ENCODE measurements around the gene LRP8.

Gene LRP8

DNA sequence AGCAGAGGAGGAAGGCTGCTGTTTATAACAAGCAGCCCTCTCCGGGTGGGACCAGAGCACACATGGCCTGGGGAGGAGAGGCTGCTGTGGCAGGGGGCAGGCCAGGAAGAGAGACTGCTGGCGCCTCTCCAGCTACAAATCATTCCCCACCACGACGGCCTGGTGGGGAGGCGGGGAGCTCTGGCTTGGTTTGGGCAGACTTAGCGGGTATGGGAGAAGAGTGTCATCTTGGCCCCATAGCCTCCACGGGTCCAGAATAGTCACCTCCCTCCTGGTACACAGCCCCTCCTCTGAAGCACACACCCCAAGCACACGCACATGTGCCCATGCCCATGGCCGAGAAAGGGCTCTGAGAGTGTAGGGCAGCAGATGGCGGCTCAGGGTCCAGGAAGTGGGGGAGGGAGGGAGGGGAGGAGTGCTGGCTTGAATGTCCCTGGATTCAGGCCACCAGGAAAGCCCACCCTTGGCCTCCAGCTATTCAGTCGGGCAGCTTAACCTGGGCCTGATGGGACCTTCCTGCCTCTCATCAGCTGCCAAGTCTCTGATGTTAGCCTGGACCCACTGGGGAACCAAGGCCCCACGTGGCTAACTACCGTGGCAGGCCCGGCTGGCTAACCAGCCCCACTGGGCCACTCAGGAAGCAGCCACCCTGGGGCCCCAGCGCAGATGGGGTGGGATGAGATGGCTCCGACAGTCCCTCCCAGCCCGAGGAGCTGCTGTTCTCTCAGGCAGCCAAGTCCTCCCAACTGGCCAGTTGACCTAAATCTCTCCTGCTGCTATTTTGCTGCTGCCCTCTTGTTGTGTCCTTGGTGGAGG lies 10.9 kb downstream of the LRP8 start:
- Histone ChIP-seq H3K9me3 (ENCODE audit: insufficient read depth, low read length) (no peaks in the 10 kb centered on the region), H3K4me3 (ENCODE audit: low read length) (peak overlapping the region; percentile 33; the same call in 1 of the 2 replicates), H3K36me3 (replicated peaks; ENCODE audit: low read depth, low read length) (peaks cover 30% of the 10 kb centered on the region), H4K20me1 (ENCODE audit: insufficient read depth, low read length) (peaks cover 9% of the 10 kb centered on the region; the same call in 1 of the 2 replicates), H3K4me1 (ENCODE audit: low read length) (peaks cover 29% of the 10 kb centered on the region), H3K27me3 (ENCODE audit: low read depth, low read length) (no peaks in the 10 kb centered on the region), H3K79me2 (ENCODE audit: low read length) (peaks cover 91% of the 10 kb centered on the region), H2AFZ (ENCODE audit: low read depth, low read length) (no peak overlapping the region), H3K4me2 (ENCODE audit: low read length) (peak overlapping the region; percentile 43), H3K9ac (ENCODE audit: low read length) (peak overlapping the region; percentile 37; the same call in 1 of the 2 replicates), H3K27ac (ENCODE audit: low read length) (peak overlapping the region; percentile 69)
- no peak for TF ChIP-seq EZH2phosphoT487 (IDR thresholded peaks at IDR 0.05; ENCODE audit: low read depth)
- TF ChIP-seq, protein P1, sequence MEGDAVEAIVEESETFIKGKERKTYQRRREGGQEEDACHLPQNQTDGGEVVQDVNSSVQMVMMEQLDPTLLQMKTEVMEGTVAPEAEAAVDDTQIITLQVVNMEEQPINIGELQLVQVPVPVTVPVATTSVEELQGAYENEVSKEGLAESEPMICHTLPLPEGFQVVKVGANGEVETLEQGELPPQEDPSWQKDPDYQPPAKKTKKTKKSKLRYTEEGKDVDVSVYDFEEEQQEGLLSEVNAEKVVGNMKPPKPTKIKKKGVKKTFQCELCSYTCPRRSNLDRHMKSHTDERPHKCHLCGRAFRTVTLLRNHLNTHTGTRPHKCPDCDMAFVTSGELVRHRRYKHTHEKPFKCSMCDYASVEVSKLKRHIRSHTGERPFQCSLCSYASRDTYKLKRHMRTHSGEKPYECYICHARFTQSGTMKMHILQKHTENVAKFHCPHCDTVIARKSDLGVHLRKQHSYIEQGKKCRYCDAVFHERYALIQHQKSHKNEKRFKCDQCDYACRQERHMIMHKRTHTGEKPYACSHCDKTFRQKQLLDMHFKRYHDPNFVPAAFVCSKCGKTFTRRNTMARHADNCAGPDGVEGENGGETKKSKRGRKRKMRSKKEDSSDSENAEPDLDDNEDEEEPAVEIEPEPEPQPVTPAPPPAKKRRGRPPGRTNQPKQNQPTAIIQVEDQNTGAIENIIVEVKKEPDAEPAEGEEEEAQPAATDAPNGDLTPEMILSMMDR (IDR thresholded peaks at IDR 0.05; ENCODE audit: low read depth, low read length) = no peak

DNA sequence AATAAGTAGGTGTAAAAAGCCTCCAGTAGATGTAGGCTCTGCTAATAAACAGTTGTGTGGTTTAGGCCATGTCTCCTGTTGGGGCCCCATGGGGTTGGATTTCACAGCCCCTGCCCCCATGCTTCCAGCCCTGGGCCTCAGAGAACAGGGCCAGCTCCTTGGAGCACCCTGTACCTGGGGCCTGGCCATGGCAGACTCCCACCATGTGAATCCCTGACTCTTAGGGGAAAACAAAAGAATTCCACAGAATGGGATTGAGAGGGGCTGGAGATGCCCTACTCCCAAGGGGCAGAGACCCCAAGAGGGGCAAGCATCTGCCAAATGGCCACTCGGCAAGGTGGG lies 11.5 kb downstream of the LRP8 start:
- Histone ChIP-seq H3K4me3 (ENCODE audit: low read length) (peak overlapping the region; percentile 33; the same call in 1 of the 2 replicates), H3K4me2 (ENCODE audit: low read length) (peak overlapping the region; percentile 43), H3K9me3 (ENCODE audit: insufficient read depth, low read length) (no peaks in the 10 kb centered on the region), H3K36me3 (replicated peaks; ENCODE audit: low read depth, low read length) (peaks cover 27% of the 10 kb centered on the region), H3K27me3 (ENCODE audit: low read depth, low read length) (no peaks in the 10 kb centered on the region), H3K79me2 (ENCODE audit: low read length) (peaks cover 91% of the 10 kb centered on the region), H3K9ac (ENCODE audit: low read length) (peak overlapping the region; percentile 37; the same call in 1 of the 2 replicates), H4K20me1 (ENCODE audit: insufficient read depth, low read length) (0 out of 2 replicates have a peak, but pooled peaks cover 5% of the 10 kb centered on the region), H3K4me1 (ENCODE audit: low read length) (peaks cover 29% of the 10 kb centered on the region), H3K27ac (ENCODE audit: low read length) (peak overlapping the region; percentile 69), H2AFZ (ENCODE audit: low read depth, low read length) (no peak overlapping the region)
- no peak for TF ChIP-seq EZH2phosphoT487 (IDR thresholded peaks at IDR 0.05; ENCODE audit: low read depth)
- TF ChIP-seq, protein P1 (IDR thresholded peaks at IDR 0.05; ENCODE audit: low read depth, low read length) = no peak

DNA sequence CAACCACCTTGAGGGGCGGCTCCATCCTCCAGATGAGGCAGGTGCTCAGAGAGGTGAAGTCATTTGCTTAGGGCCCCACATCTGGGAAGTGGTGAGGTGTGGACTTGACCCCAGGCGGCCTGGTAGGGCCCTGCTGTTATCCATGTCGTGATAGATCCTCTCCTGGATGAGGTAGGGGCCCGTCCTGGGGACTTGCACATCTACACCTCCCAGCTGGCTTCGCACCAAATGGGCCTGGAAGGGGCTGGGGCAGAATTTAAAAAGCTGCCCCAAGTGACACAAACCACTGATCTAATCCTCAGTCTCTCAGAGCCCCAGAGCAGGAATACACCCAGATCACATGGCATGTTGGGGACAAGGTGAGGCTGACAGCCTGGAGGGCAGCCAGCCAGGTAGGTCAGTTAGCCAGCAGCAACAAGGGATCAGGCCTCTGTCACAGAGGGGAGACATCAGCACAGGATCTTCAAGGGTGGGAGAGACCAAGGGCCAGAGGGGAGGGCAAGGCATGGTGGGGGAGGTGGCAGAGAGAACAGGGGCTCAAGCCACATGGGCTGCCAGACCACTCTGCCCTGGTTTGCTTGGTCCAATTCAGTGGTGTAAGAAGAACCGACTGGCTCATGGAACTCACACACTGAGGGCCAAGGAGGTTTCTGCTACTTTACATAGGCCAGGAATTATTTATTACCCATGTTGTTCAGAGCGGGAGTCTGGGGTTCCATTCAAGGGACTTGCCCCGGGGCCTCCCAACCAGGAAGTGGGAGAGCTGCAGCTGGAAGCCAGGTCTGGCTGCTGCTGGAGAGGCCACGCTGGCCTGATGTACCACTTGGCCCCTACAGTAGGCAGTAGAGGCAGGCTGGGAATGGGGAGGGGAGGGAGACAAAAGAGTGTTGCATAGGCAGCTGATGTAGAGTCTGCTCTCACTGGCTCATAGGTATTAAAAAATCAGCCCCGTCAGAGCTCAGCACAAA lies 12.1 kb downstream of the LRP8 start:
- Histone ChIP-seq H3K9me3 (ENCODE audit: insufficient read depth, low read length) (no peaks in the 10 kb centered on the region), H3K4me3 (ENCODE audit: low read length) (no peak overlapping the region; the same call in 1 of the 2 replicates), H3K4me2 (ENCODE audit: low read length) (peak overlapping the region; percentile 43), H4K20me1 (ENCODE audit: insufficient read depth, low read length) (no peaks in the 10 kb centered on the region), H3K79me2 (ENCODE audit: low read length) (peaks cover 88% of the 10 kb centered on the region), H2AFZ (ENCODE audit: low read depth, low read length) (no peak overlapping the region), H3K36me3 (replicated peaks; ENCODE audit: low read depth, low read length) (peaks cover 21% of the 10 kb centered on the region), H3K4me1 (ENCODE audit: low read length) (peaks cover 29% of the 10 kb centered on the region), H3K9ac (ENCODE audit: low read length) (peak overlapping the region; percentile 37; the same call in 1 of the 2 replicates), H3K27me3 (ENCODE audit: low read depth, low read length) (no peaks in the 10 kb centered on the region), H3K27ac (ENCODE audit: low read length) (peak overlapping the region; percentile 69)
- TF ChIP-seq, protein P1 (IDR thresholded peaks at IDR 0.05; ENCODE audit: low read depth, low read length) = no peak
- TF ChIP-seq EZH2phosphoT487 (IDR thresholded peaks at IDR 0.05; ENCODE audit: low read depth) = no peak
